HG03565 (cell line): ENCODE results near the gene BATF2.

Experiments
- ATAC-seq: cut with Tn5 transposase; IDR thresholded peaks from one replicate; pipeline ENCODE4 v1.9.1; 2021; ENCODE audit warnings: mild to moderate bottlenecking, moderate library complexity; ENCODE audit not compliant: unreplicated experiment

BATF2 gene

GRCh38 chr11:64970731-64971151, 26.0 kb downstream of the BATF2 start:
- ATAC-seq, result no peak

- no peak for ATAC-seq
Observed at GRCh38 chr11:64969209-64969608, 27.6 kb downstream of the BATF2 start.

DNA sequence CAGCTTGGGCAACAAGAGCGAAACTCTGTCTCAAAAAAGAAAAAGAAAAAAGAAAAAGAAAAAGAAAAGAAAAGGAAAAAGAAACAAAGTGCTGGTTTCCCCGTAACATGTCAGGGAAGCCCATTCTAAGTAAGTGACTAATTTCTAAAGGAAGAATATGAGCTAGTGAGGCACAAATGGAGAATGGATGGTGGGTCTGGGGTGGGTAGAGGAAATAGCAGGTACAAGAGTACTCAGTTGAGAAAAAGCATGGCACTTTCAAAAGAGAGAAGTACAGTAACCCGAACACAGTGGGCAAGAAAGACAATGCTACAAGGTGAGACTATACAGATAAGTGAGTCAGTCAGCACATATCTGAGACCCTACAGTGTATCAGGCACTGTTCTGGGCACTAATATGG, 29.4 kb downstream of the BATF2 start:
- no peak for ATAC-seq

DNA sequence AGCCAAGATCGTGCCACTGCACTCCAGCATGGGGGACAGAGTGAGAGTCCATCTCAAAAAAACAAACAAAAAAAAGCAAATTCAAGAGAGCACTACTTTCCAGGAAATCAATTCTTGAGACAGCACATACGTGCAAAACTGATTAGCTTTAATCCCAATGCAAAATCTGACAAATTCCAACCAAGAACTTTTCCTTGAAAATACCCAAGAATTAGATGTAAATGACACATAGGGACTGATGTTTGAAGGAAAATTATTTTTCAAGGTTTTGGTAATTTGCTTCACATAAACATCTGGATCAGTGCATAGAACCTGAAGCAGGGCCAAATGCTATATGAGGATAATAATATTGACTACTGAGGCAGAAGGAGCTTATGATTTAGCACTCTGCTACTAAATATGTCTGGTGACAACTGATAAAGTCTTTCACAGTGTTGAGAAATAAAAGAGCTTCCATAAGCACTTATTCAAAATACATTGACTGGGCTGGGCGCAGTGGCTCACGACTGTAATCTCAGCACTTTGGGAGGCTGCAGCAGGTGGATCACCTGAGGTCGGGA, 33.6 kb downstream of the BATF2 start:
- ATAC-seq, result no peak

DNA sequence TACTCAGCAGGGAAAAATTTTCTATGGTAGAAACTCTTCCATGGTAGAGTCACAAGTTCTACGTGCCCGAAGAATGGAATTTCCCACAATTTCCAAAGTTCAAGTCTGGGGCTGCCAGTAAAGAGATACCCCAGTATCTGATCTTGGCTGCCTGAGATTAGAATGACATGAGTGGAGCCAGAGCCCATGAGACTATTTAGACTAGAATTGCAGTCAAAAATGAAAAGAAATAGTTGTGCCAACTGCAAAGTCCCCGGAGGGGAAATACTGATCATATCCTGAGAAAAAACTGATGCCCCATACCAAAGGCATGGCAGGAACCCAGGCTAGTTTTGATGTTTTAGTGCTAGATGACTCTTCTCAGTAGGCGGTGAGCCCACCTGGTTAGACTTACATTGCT, 36.1 kb downstream of the BATF2 start:
- ATAC-seq, result no peak

GRCh38 chr11:64959498-64959897, 37.3 kb downstream of the BATF2 start:
- ATAC-seq, result no peak

DNA sequence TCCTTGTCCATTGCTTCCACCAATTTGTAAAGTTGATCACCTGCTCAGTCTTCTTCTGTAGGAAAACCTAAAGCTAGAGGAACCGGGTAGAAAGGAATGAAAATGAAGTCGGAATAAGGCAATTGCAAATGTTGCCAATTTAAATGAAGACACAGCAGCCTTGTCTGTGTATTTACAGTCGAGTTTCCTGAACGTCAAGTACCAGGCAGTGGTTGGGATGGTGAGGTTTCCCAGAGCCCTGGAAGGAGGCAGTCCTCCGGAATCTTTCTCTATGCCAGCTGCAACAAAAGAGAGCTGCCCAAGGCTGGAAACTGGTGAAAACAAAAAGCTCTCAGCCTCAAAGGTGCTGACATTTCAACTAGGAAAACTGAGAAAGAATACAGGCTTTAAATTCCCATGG, 42.6 kb downstream of the BATF2 start:
- no peak for ATAC-seq

GRCh38 chr11:64951529-64951928, 45.2 kb downstream of the BATF2 start:
- no peak for ATAC-seq

DNA sequence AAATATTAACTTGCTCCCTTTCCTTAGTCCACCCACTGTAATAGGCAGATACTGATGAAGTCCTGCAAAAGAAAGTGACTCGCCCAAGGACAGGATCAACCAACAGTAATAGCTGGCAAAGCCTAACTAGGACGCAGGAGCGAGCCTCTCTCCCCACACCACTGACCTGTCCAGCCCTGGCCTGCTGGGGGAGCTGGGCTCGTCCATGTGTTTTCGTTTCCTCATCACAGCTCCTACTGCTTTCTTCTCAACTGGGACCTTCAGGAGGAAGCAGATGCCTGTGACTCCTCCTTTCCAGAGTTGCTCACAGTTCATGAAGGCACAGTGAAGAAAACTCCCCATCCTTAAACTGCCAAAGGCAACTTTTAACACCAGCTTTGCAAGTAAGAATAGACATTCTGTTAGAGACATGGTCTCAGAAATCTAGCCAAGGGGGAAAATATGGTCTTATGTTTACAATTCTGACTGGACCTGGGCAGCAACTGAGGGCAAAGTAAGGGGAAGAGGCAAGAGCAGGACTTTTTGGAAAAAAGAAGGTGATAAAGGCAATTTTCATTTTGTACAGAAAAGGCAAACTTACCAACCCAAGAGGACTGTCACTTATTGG, 49.5 kb downstream of the BATF2 start:
- no peak for ATAC-seq
